ENCODE results near the gene CAMKK1.

CAMKK1 gene

DNA sequence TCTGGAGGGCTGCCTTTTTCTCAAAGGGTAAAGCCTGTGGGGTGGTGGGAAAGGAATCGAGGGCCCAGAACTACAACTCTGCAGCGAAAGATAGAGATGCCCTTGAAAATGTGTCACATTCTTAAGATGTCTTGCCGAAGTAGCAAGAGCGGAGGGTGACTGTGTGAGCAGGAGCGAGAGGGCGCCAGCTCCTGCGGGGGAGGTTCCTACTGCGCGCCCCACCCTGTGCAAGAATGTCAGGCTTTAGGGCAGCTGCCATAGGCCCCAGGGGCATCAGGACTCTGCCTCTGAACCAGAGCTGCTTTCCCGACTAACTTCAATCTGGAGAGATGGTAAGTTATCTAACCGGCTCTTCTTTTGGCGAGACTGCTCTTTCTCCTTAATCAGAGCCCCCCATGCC lies 80.1 kb downstream of the CAMKK1 start:
- no peaks in the 10 kb centered on the region for H3K9me3 ChIP-seq (ENCODE audit: insufficient read depth, low read depth, low read length)
- H2AFZ ChIP-seq (ENCODE audit: low read length): no peak overlapping the region
- H3F3A ChIP-seq (ENCODE audit: low read depth): no peaks in the 10 kb centered on the region
- H3K36me3 ChIP-seq (ENCODE audit: insufficient read depth, low read length): peaks cover 81% of the 10 kb centered on the region; the same call in 1 of the 2 replicates
- no peaks in the 10 kb centered on the region for H3K9me2 ChIP-seq (replicated peaks; ENCODE audit: low read depth, low read length)
- no peaks in the 10 kb centered on the region for H3K79me2 ChIP-seq (ENCODE audit: insufficient read depth, low read length)
- no peaks in the 10 kb centered on the region for H3K4me1 ChIP-seq (ENCODE audit: insufficient read depth, low read length, poor library complexity, severe bottlenecking)
- TF ChIP-seq, protein P1, sequence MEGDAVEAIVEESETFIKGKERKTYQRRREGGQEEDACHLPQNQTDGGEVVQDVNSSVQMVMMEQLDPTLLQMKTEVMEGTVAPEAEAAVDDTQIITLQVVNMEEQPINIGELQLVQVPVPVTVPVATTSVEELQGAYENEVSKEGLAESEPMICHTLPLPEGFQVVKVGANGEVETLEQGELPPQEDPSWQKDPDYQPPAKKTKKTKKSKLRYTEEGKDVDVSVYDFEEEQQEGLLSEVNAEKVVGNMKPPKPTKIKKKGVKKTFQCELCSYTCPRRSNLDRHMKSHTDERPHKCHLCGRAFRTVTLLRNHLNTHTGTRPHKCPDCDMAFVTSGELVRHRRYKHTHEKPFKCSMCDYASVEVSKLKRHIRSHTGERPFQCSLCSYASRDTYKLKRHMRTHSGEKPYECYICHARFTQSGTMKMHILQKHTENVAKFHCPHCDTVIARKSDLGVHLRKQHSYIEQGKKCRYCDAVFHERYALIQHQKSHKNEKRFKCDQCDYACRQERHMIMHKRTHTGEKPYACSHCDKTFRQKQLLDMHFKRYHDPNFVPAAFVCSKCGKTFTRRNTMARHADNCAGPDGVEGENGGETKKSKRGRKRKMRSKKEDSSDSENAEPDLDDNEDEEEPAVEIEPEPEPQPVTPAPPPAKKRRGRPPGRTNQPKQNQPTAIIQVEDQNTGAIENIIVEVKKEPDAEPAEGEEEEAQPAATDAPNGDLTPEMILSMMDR (conservative IDR thresholded peaks at IDR 0.05; ENCODE audit: low read length): no peak
- no peak for TF ChIP-seq EZH2phosphoT487 (IDR thresholded peaks at IDR 0.05; ENCODE audit: borderline replicate concordance)
- no peaks in the 10 kb centered on the region for H4K20me1 ChIP-seq (ENCODE audit: insufficient read depth, low read length, poor library complexity, severe bottlenecking)
- H3K9ac ChIP-seq (ENCODE audit: low read depth, low read length, poor library complexity, severe bottlenecking): no peak overlapping the region
- H3K27me3 ChIP-seq (ENCODE audit: insufficient read depth, low read length, poor library complexity, severe bottlenecking): no peaks in the 10 kb centered on the region
- H3K4me3 ChIP-seq (ENCODE audit: low read length, poor library complexity, severe bottlenecking): no peak overlapping the region
- H3K4me2 ChIP-seq (ENCODE audit: low read depth, low read length, poor library complexity, severe bottlenecking): no peak overlapping the region

DNA sequence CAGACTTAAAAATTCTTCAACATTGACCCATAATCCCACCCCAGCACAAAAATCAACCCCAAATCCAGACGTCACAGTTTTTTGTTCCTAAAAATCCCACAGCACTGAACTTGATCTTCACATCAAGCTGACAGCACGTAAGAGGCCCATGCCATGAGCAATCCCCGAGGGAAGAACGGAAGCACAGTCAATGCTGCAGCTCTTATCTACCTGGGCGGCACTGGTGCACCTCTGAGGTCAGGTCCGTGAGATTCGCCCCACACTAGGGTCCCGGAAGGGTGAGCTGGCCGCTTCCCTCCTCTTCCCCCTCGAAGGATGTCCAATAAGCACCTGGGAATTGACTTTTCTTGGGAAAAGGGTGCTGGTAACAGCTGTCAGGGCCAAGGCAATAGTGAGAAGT lies 80.6 kb downstream of the CAMKK1 start:
- Histone ChIP-seq H3F3A (ENCODE audit: low read depth) (no peaks in the 10 kb centered on the region), H3K9me3 (ENCODE audit: insufficient read depth, low read depth, low read length) (no peaks in the 10 kb centered on the region), H3K27me3 (ENCODE audit: insufficient read depth, low read length, poor library complexity, severe bottlenecking) (no peaks in the 10 kb centered on the region), H3K4me1 (ENCODE audit: insufficient read depth, low read length, poor library complexity, severe bottlenecking) (no peaks in the 10 kb centered on the region), H3K9ac (ENCODE audit: low read depth, low read length, poor library complexity, severe bottlenecking) (no peak overlapping the region), H3K4me3 (ENCODE audit: low read length, poor library complexity, severe bottlenecking) (no peak overlapping the region), H3K9me2 (replicated peaks; ENCODE audit: low read depth, low read length) (no peaks in the 10 kb centered on the region), H2AFZ (ENCODE audit: low read length) (no peak overlapping the region), H3K79me2 (ENCODE audit: insufficient read depth, low read length) (no peaks in the 10 kb centered on the region), H4K20me1 (ENCODE audit: insufficient read depth, low read length, poor library complexity, severe bottlenecking) (no peaks in the 10 kb centered on the region), H3K4me2 (ENCODE audit: low read depth, low read length, poor library complexity, severe bottlenecking) (no peak overlapping the region), H3K36me3 (ENCODE audit: insufficient read depth, low read length) (peaks cover 82% of the 10 kb centered on the region; the same call in 1 of the 2 replicates)
- TF ChIP-seq, protein P1 (conservative IDR thresholded peaks at IDR 0.05; ENCODE audit: low read length): no peak
- no peak for TF ChIP-seq EZH2phosphoT487 (IDR thresholded peaks at IDR 0.05; ENCODE audit: borderline replicate concordance)

All from Loucy (cell line).